K562 (cell line): ENCODE data around the gene PPP4C. TPM values are rescaled to one million over a fixed set of nuclear protein-coding genes. Genes with fewer than 3 reads are reported as not detected.

ENCODE experiments used
- ATAC-seq: fragments of 200-7000 bp; cut with Tn5 transposase; 3 replicates; pipeline ENCODE4 v1.9.1; 2020; ENCODE audit warnings: moderate library complexity
- BruUV-seq: library from RNA; stranded (reverse); fragments of 400-500 nt; replicated peaks from 2 replicates; lab custom pipeline; 2021; lab: Mats Ljungman, UMichigan
- CTCF ChIA-PET: fragments of 300-600 bp; formaldehyde crosslinking; extraction: SDS; loops from one replicate; lab custom pipeline; 2021; ENCODE audit warnings: low intra/inter-chr PET ratio; lab: Yijun Ruan, JAX
- POLR2A ChIA-PET: fragments of 300-600, 350-650 bp; sonication (Branson Sonifier 250); formaldehyde crosslinking; extraction: SDS; loops from one replicate; lab custom pipeline; 2021; ENCODE audit warnings: antibody characterized with exemption, inconsistent platforms; lab: Yijun Ruan, JAX
- DNase-seq, 4 experiments: peaks; one replicate each; pipeline versions ENCODE4 v3.0.0 to v3.0.0-alpha.2; 2011 to 2018; ENCODE audit warnings: low spot score in 3 of 4, mixed read lengths in 3 of 4; ENCODE audit errors: extremely low read depth in 1 of 4
- FAIRE-seq: peaks from 2 replicates; lab custom pipeline; 2011; peaks lifted over from hg19 to GRCh38; lab: Jason Lieb, UNC
- H2AFZ ChIP-seq: 2 replicates; pipeline ENCODE4 v1.6.0; 2011; ENCODE audit warnings: low read depth, low read length, control low read depth, inconsistent platforms
- H3K27ac ChIP-seq: fragments of 200-600 bp; 3 replicates; pipeline ENCODE4 v1.8.0; 2011; ENCODE audit warnings: low read depth, mild to moderate bottlenecking, control low read depth, inconsistent platforms, low read length, moderate library complexity, mixed read lengths; ENCODE audit errors: extremely low read depth
- H3K27me3 ChIP-seq, 2 experiments: fragments of 300-600 bp in 1 of 2; 2 replicates in 1 of 2; 3 replicates in 1 of 2; pipeline versions ENCODE4 v1.6.0 to v1.8.0; 2011; ENCODE audit warnings: inconsistent platforms in 2 of 2, low read length in 2 of 2, mild to moderate bottlenecking in 1 of 2, mixed read lengths in 1 of 2, moderate library complexity in 1 of 2; ENCODE audit not compliant: control insufficient read depth in 2 of 2, insufficient read depth in 2 of 2
- H3K36me3 ChIP-seq: fragments of 300-600 bp; 3 replicates; pipeline ENCODE4 v1.8.0; 2011; ENCODE audit warnings: mild to moderate bottlenecking, low read length, inconsistent platforms; ENCODE audit not compliant: control insufficient read depth, insufficient read depth
- H3K4me1 ChIP-seq, 2 experiments: fragments of 200-600 bp in 1 of 2; replicated peaks in 1 of 2; 2 replicates in 1 of 2; 3 replicates in 1 of 2; pipeline versions ENCODE4 v1.5.1 to v1.8.0; 2011; ENCODE audit warnings: inconsistent platforms in 2 of 2, low read length in 2 of 2, mild to moderate bottlenecking in 1 of 2, mixed read lengths in 1 of 2, moderate library complexity in 1 of 2; ENCODE audit not compliant: control insufficient read depth in 2 of 2, insufficient read depth in 2 of 2
- H3K4me2 ChIP-seq: 2 replicates; pipeline ENCODE4 v1.6.1; 2011; ENCODE audit warnings: low read length, control low read depth, inconsistent platforms, mixed read lengths; ENCODE audit not compliant: insufficient read depth
- H3K4me3 ChIP-seq: fragments of 200-600 bp; sonication (generic), shearing (Covaris generic); 2 replicates; pipeline ENCODE4 v1.5.1; 2016; ENCODE audit warnings: control low read depth, inconsistent platforms
- H3K79me2 ChIP-seq: fragments of 200-600 bp; 3 replicates; pipeline ENCODE4 v1.8.0; 2011; ENCODE audit warnings: low read length, inconsistent platforms; ENCODE audit not compliant: control insufficient read depth, insufficient read depth
- H3K9ac ChIP-seq, 2 experiments: 2 replicates each; pipeline versions ENCODE4 v1.6.0 to v1.6.1; 2011; ENCODE audit warnings: low read depth in 2 of 2, low read length in 2 of 2, control low read depth in 1 of 2, inconsistent platforms in 1 of 2, mild to moderate bottlenecking in 1 of 2, mixed read lengths in 1 of 2; ENCODE audit not compliant: insufficient read depth in 1 of 2
- H3K9me1 ChIP-seq: one replicate; pipeline ENCODE4 v1.6.0; 2011; ENCODE audit warnings: inconsistent platforms, mild to moderate bottlenecking, low read length, moderate library complexity; ENCODE audit not compliant: control insufficient read depth, insufficient read depth
- H3K9me3 ChIP-seq: replicated peaks from 2 replicates; pipeline ENCODE4 v1.5.1; 2011; ENCODE audit warnings: low read depth, low read length, inconsistent platforms; ENCODE audit not compliant: control insufficient read depth, insufficient read depth
- H4K20me1 ChIP-seq: replicated peaks from 2 replicates; pipeline ENCODE4 v1.6.1; 2011; ENCODE audit warnings: low read length, inconsistent platforms, mixed read lengths; ENCODE audit not compliant: control insufficient read depth, insufficient read depth
- ARID2 ChIP-seq: fragments of 450-650 bp; IDR thresholded peaks from 2 replicates; pipeline ENCODE4 v1.6.1; 2017; ENCODE audit warnings: antibody characterized with exemption, mild to moderate bottlenecking
- ARNT ChIP-seq, 2 experiments: fragments of 450-650 bp; IDR thresholded peaks; 2 replicates each; pipeline ENCODE4 v1.6.1; 2016; ENCODE audit warnings: mild to moderate bottlenecking in 1 of 2
- BCOR ChIP-seq: fragments of 450-650 bp; IDR thresholded peaks from 2 replicates; pipeline ENCODE4 v1.6.1; 2016
- HSF4 ChIP-seq: fragments of 250-450 bp; sonication (Bioruptor Pico); IDR thresholded peaks from 2 replicates; pipeline ENCODE4 v2.1.2; 2022; ENCODE audit warnings: mild to moderate bottlenecking, moderate library complexity, borderline replicate concordance
- MXI1 ChIP-seq: IDR thresholded peaks from 2 replicates; pipeline ENCODE4 v1.6.1; 2011; ENCODE audit warnings: low read depth, mild to moderate bottlenecking, improper control_type of control experiment, low read length
- RBM14 ChIP-seq: fragments of 200-400 bp; formaldehyde crosslinking; IDR thresholded peaks from 2 replicates; pipeline ENCODE4 v1.6.1; 2018; ENCODE audit warnings: low read depth, mild to moderate bottlenecking, low read length, moderate library complexity, borderline replicate concordance; ENCODE audit not compliant: insufficient read depth
- ZNF143 ChIP-seq: sonication (generic); formaldehyde crosslinking; IDR thresholded peaks from 2 replicates; pipeline ENCODE4 v1.9.0; 2022; ENCODE audit warnings: mild to moderate bottlenecking, missing genetic modification reagents
- WGBS: fragments of 100-300 bp; shearing (Covaris generic); methylation state at CpG from one replicate; pipeline ENCODE4 v1.1.6; 2016; ENCODE audit warnings: low coverage, mixed read lengths; ENCODE audit not compliant: insufficient coverage; ENCODE audit errors: missing lambda C conversion rate; 5-methylcytosine and 5-hydroxymethylcytosine counted together
- in situ Hi-C: fragments of 300-500 bp; cut with MboI; formaldehyde crosslinking; loops from 4 replicates; pipeline ENCODE4 v1.15.0; 2018; ENCODE audit warnings: inconsistent platforms, mixed read lengths
- intact Hi-C: fragments of 100-400 bp; cut with micrococcal nuclease; formaldehyde crosslinking; loops from 2 replicates; pipeline ENCODE4 v1.14.2; 2022
- polyA plus RNA-seq, 8 experiments: library from polyadenylated mRNA; depleted of rRNA in 4 of 8; stranded (reverse) in 5 of 8; unstranded in 3 of 8; fragments of >200 nt; fragmentation: Nextera tagmentation in 2 of 8; fragmentation: Illumina TruSeq in 1 of 8; extraction: Ambion mirVana in 2 of 8; extraction: Trizol in 1 of 8; gene quantifications; 2 replicates each; pipeline versions ENCODE4 v1.2.1 to v1.2.3, GENCODE V29; 2011 to 2014; ENCODE audit warnings: inconsistent platforms in 1 of 8, missing spikeins in 1 of 8
- total RNA-seq, 7 experiments: library from RNA; depleted of rRNA in 6 of 7; stranded (reverse); fragments of >200 nt in 6 of 7; fragmentation: Illumina TruSeq in 2 of 7; extraction: Trizol in 2 of 7; gene quantifications; 2 replicates each; pipeline versions ENCODE4 v1.2.1 to v1.2.3, GENCODE V29; 2011 to 2021; ENCODE audit warnings: low replicate concordance in 1 of 7
- TF ChIP-seq, protein P1 (sequence below): fragments of 250-450 bp; sonication (Bioruptor Pico); IDR thresholded peaks from 2 replicates; pipeline ENCODE4 v1.4.0; 2020; ENCODE audit warnings: mild to moderate bottlenecking, moderate library complexity
- TF ChIP-seq, protein P2 (sequence below): fragments of 450-650 bp; IDR thresholded peaks from 2 replicates; pipeline ENCODE4 v1.6.1; 2016; ENCODE audit warnings: low read depth, mild to moderate bottlenecking, moderate library complexity
- TF ChIP-seq, protein P3 (sequence below): sonication (generic); formaldehyde crosslinking; IDR thresholded peaks from 2 replicates; pipeline ENCODE4 v1.8.0; 2022; ENCODE audit warnings: mild to moderate bottlenecking, missing genetic modification reagents

The PPP4C gene
- total and polyA plus RNA-seq, 9 of the 15 experiments (the other 6 are each of a cell fraction or from before 2014, with no cell fraction given) = 3.5 to 183 (median 131) TPM

DNA sequence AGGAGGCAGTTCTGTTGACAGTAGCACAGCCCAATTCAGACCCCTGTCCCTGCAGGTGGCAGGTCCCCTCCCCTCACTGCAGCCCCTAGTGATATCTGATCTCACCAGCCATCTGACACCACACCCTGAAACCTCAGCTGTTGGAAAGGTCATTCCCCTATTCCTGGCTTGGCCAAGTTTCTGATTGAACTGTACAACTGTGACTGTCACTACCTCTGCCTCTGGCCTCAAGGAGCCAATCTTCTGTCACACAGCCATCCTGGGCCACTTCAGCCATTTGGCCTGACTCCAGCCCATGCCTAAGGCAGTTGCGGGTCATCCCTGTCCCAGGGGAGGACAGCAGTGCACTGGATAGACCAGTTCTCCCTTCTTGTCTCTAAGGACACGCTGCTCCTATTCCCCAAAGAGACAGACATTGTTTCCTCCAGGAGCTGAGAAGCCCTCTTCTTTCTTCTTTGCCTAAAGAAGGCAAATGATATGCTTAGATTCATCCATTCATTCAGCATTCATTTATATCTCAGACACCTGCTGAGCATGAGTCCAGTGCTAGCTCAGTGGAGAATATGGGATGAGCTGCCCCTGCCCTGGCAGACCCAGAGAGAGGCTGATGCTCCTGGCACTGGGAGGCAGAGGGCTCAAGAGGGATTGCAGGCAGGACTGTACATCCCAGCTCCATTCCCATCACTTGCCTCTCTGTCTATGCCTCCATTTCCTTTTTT is 14.8 kb upstream of the PPP4C start (continued):
- TF ChIP-seq, protein P1, sequence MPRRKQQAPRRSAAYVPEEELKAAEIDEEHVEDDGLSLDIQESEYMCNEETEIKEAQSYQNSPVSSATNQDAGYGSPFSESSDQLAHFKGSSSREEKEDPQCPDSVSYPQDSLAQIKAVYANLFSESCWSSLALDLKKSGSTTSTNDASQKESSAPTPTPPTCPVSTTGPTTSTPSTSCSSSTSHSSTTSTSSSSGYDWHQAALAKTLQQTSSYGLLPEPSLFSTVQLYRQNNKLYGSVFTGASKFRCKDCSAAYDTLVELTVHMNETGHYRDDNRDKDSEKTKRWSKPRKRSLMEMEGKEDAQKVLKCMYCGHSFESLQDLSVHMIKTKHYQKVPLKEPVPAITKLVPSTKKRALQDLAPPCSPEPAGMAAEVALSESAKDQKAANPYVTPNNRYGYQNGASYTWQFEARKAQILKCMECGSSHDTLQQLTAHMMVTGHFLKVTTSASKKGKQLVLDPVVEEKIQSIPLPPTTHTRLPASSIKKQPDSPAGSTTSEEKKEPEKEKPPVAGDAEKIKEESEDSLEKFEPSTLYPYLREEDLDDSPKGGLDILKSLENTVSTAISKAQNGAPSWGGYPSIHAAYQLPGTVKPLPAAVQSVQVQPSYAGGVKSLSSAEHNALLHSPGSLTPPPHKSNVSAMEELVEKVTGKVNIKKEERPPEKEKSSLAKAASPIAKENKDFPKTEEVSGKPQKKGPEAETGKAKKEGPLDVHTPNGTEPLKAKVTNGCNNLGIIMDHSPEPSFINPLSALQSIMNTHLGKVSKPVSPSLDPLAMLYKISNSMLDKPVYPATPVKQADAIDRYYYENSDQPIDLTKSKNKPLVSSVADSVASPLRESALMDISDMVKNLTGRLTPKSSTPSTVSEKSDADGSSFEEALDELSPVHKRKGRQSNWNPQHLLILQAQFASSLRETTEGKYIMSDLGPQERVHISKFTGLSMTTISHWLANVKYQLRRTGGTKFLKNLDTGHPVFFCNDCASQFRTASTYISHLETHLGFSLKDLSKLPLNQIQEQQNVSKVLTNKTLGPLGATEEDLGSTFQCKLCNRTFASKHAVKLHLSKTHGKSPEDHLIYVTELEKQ (CRISPR knock-in tag) = no peak
- TF ChIP-seq ARID2 = no peak
- no peak for TF ChIP-seq HSF4 (CRISPR knock-in tag)
- TF ChIP-seq, all 486 proteins: peak for 23

DNA sequence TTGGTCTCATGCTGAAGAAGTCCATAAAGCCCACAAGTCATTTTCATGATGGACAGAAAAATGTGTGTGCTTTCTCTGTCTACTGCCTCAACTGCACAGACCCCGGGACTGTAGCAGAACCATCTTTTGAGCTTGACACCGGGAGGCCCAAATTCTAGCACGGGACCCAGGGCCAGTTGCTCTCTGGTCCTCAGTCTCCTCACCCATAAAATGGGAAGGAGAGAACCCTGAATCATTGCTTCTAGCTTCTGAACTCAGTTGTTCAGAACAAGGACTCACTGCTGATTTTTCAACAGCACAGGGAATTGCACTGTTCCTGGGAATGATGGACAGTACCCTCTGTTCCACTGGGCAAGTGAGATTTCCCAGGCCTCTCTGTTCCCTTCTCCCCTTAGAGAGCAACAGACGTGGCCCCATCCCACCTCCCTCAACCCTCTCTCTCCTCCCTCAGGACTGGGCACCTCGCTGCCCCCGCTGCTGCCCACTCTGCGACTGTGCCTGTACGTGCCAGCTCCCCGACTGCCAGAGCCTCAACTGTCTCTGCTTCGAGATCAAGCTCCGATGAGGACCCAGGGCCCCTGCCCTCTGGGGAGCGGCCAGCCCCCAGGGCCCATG is 12.4 kb upstream of the PPP4C start:
- peak overlapping the region; percentile 88 for H3K4me3 ChIP-seq
- H3K4me1 ChIP-seq = peaks cover 28 to 47% of the 10 kb centered on the region in 2 experiments
- 0 out of 2 replicates have a peak overlapping the region, but pooled peaks have one; percentile 76 for H2AFZ ChIP-seq
- no peak for FAIRE-seq
- ChIA-PET POLR2A (interaction anchor here (0.6 to 0.7 kb wide), 2 partner anchors 11 to 523 kb away, joined by 3 read pairs; no protein-coding TSS in a partner anchor), CTCF (no interaction called here)
- peak overlapping the region; percentile 99 for H3K27ac ChIP-seq
- BruUV-seq = no TSS peak
- H3K36me3 ChIP-seq = peaks cover 23% of the 10 kb centered on the region
- in situ Hi-C loops (no loop called here), intact Hi-C loops (loop anchor here (10.0 kb wide), 2 partner anchors 311 to 591 kb away; partner anchors contain the start of genes FBRS, MYL11, PRR14 and TBC1D10B)
- 79% methylated on average over 11 of the region's 12 CpGs for WGBS
- H3K9me3 ChIP-seq = no peaks in the 10 kb centered on the region
- H3K9me1 ChIP-seq = peaks cover 1% of the 10 kb centered on the region
- H3K4me2 ChIP-seq = peak overlapping the region; percentile 92
- no peak for ATAC-seq
- DNase-seq = no peak
- H4K20me1 ChIP-seq = peaks cover 23% of the 10 kb centered on the region
- peaks cover 51% of the 10 kb centered on the region for H3K79me2 ChIP-seq
- H3K27me3 ChIP-seq = no peaks in the 10 kb centered on the region
- peak overlapping the region; percentile 93 to 100; a peak in 3 of 4 replicates for H3K9ac ChIP-seq
- no peak for TF ChIP-seq ZNF143
- TF ChIP-seq, protein P2, sequence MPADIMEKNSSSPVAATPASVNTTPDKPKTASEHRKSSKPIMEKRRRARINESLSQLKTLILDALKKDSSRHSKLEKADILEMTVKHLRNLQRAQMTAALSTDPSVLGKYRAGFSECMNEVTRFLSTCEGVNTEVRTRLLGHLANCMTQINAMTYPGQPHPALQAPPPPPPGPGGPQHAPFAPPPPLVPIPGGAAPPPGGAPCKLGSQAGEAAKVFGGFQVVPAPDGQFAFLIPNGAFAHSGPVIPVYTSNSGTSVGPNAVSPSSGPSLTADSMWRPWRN = no peak
- TF ChIP-seq, protein P3, sequence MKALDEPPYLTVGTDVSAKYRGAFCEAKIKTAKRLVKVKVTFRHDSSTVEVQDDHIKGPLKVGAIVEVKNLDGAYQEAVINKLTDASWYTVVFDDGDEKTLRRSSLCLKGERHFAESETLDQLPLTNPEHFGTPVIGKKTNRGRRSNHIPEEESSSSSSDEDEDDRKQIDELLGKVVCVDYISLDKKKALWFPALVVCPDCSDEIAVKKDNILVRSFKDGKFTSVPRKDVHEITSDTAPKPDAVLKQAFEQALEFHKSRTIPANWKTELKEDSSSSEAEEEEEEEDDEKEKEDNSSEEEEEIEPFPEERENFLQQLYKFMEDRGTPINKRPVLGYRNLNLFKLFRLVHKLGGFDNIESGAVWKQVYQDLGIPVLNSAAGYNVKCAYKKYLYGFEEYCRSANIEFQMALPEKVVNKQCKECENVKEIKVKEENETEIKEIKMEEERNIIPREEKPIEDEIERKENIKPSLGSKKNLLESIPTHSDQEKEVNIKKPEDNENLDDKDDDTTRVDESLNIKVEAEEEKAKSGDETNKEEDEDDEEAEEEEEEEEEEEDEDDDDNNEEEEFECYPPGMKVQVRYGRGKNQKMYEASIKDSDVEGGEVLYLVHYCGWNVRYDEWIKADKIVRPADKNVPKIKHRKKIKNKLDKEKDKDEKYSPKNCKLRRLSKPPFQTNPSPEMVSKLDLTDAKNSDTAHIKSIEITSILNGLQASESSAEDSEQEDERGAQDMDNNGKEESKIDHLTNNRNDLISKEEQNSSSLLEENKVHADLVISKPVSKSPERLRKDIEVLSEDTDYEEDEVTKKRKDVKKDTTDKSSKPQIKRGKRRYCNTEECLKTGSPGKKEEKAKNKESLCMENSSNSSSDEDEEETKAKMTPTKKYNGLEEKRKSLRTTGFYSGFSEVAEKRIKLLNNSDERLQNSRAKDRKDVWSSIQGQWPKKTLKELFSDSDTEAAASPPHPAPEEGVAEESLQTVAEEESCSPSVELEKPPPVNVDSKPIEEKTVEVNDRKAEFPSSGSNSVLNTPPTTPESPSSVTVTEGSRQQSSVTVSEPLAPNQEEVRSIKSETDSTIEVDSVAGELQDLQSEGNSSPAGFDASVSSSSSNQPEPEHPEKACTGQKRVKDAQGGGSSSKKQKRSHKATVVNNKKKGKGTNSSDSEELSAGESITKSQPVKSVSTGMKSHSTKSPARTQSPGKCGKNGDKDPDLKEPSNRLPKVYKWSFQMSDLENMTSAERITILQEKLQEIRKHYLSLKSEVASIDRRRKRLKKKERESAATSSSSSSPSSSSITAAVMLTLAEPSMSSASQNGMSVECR (CRISPR knock-in tag) = no peak
- no peak for TF ChIP-seq RBM14
- TF ChIP-seq MXI1 = no peak
- peak; percentile 34; the same call in 1 of the 2 replicates for TF ChIP-seq BCOR
- no peak for TF ChIP-seq ARNT (IDR thresholded peaks at IDR 0.05)
